TTC549 (cell line): ENCODE measurements around the gene IMPACT.
A peak's percentile ranks its signal among the peaks of the same experiment; 100 is the strongest.

Source experiments
- FAIRE-seq: peaks from 2 replicates; lab custom pipeline; 2012; peaks lifted over from hg19 to GRCh38; lab: Jason Lieb, UNC

Gene IMPACT

GRCh38 chr18:24426398-24427294 is at the start of gene IMPACT:
TSS of gene IMPACT (plus strand) at chr18:24426670. CDS start at chr18:24426757, 87 bp downstream.
- FAIRE-seq = no peak

- no peak for FAIRE-seq
Observed at GRCh38 chr18:24378598-24378997, 47.9 kb upstream of the IMPACT start.

- FAIRE-seq = no peak
Observed at GRCh38 chr18:24380163-24380747, 46.2 kb upstream of the IMPACT start.

- FAIRE-seq = no peak
Observed at GRCh38 chr18:24381126-24381525, 45.3 kb upstream of the IMPACT start.

GRCh38 chr18:24386681-24387080 is 39.8 kb upstream of the IMPACT start:
- no peak for FAIRE-seq

GRCh38 chr18:24388957-24389356 is 37.5 kb upstream of the IMPACT start:
- no peak for FAIRE-seq

- FAIRE-seq = no peak
Observed at GRCh38 chr18:24395049-24395795, 31.2 kb upstream of the IMPACT start.

GRCh38 chr18:24396082-24396633 is 30.3 kb upstream of the IMPACT start:
- no peak for FAIRE-seq

- peak; percentile 3 for FAIRE-seq
Observed at GRCh38 chr18:24397131-24397693, 29.3 kb upstream of the IMPACT start.

GRCh38 chr18:24397694-24398368 is 28.6 kb upstream of the IMPACT start, which contains the start of gene OSBPL1A:
TSS of gene OSBPL1A (minus strand) at chr18:24397824. CDS start at chr18:24377533, 20,291 bp downstream.
- FAIRE-seq = no peak

- FAIRE-seq = no peak
Observed at GRCh38 chr18:24398540-24398939, 27.9 kb upstream of the IMPACT start.

GRCh38 chr18:24400587-24400986 is 25.9 kb upstream of the IMPACT start:
- FAIRE-seq = no peak

- no peak for FAIRE-seq
Observed at GRCh38 chr18:24402209-24402785, 24.2 kb upstream of the IMPACT start.

- no peak for FAIRE-seq
Observed at GRCh38 chr18:24403076-24403475, 23.4 kb upstream of the IMPACT start.

GRCh38 chr18:24404591-24404990 is 21.9 kb upstream of the IMPACT start:
- no peak for FAIRE-seq

- no peak for FAIRE-seq
Observed at GRCh38 chr18:24408496-24408895, 18.0 kb upstream of the IMPACT start.

- FAIRE-seq = no peak
Observed at GRCh38 chr18:24413148-24413547, 13.3 kb upstream of the IMPACT start.

GRCh38 chr18:24414349-24415003 is 12.0 kb upstream of the IMPACT start:
- FAIRE-seq = no peak

- FAIRE-seq = no peak
Observed at GRCh38 chr18:24417480-24417879, 9.0 kb upstream of the IMPACT start.

GRCh38 chr18:24420551-24420950 is 5.9 kb upstream of the IMPACT start:
- no peak for FAIRE-seq

- no peak for FAIRE-seq
Observed at GRCh38 chr18:24421831-24422230, 4.6 kb upstream of the IMPACT start.
